HG02884 (cell line): ENCODE results near the gene MDFIC.
"Not testable (repeated sequence)": the region's sequence is repeated elsewhere in the genome, so short reads cannot be mapped to it uniquely, and the experiment has no call there.

ENCODE experiments used
- ATAC-seq: cut with Tn5 transposase; IDR thresholded peaks from one replicate; pipeline ENCODE4 v1.9.1; 2021; ENCODE audit warnings: mild to moderate bottlenecking, moderate library complexity; ENCODE audit not compliant: unreplicated experiment

Gene MDFIC, protein sequence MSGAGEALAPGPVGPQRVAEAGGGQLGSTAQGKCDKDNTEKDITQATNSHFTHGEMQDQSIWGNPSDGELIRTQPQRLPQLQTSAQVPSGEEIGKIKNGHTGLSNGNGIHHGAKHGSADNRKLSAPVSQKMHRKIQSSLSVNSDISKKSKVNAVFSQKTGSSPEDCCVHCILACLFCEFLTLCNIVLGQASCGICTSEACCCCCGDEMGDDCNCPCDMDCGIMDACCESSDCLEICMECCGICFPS

DNA sequence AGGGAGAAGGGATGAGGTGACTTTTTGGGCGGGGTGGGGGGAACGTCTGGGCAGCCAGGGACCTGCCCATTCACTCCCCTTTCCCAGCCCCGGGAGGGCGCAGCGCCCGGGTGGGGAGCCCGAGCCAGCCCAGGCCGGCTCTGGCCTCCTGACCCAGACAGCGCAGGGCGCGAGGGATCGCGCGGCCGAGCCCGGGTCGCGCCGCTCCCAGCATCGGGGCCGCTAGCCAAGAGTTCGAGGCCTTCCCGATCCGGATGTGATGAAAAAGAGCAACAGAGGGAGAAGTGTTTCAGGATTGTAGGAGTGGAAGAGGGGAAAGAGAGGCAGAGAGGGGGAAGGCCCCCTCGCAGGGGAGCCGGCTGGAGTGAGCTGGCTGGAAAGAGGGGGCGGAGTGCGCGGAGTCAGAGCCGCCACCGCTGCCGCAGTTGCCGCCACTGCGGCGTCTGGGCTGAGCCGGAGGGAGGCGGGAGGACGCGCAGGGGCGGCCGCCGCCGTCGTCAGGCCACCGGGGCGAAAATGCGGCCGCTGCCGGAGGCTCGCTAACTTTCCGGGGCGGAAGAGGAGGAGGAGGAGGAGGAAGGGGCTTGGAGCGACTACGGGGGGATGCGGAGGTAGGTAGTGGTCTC, at the start of gene MDFIC:
TSS of gene MDFIC (plus strand) at position 69 of the 626 bp plus-strand sequence. CDS start 940 bp downstream, outside the sequence.
- ATAC-seq: peak; percentile 22

DNA sequence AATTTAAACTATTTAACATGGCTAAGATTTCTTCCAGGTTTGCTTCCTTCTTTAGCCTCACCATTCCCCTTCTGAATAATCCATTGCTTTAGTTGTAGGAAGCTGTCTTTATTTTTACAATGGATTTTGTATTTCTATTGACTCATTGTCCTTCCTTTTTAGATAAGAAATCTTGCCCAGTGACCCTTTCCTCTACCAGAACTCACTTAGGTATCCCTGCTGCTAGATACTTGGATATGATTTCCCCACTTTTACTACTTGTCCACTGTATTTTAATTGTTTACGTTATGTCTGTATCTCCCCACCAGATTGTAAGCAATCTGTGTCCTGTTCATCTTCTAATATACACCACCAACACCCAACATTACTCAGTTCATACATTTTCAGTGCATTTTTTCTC, 47.7 kb upstream of the MDFIC start:
- no peak for ATAC-seq

DNA sequence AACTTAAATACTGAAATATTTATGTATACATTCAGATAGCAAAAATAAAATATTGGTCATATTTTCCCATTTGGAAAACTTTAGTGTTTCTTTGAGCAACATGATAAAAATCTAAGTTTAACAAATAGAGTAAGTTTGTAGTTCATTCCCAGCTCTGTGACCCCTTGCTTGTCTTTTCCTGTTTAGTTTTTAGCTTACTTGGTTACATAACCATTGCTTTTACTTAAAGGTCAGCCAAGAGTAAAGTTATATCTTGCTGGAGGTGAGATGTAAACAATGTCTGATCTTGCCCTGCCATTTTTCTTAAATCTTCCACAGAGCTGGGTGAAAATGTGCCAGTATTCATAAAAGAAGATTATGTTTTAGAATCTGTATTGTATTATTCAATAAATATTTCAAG, 46.7 kb upstream of the MDFIC start:
- ATAC-seq: no peak

DNA sequence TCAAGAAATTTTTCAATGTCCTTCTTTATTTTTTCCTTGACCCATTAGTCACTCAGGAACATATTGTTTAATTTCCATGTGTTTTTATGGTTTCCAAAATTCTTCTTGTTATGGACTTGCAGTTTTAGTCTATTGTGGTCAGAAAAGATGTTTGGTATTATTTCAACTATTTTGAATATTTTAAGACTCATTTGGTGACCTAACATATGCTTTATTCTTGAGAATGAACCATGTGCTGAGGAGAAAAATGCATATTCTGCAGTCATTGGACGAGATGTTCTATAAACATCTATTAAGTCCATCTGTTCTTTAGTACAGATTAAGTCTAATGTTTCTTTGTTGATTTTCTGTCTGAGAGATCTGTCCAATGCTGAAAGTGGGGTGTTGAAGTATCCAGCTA, 42.3 kb upstream of the MDFIC start:
- ATAC-seq: no peak

- no peak for ATAC-seq
These were observed 36.1 kb upstream of the MDFIC start for GRCh38 chr7:114885836-114886235.

DNA sequence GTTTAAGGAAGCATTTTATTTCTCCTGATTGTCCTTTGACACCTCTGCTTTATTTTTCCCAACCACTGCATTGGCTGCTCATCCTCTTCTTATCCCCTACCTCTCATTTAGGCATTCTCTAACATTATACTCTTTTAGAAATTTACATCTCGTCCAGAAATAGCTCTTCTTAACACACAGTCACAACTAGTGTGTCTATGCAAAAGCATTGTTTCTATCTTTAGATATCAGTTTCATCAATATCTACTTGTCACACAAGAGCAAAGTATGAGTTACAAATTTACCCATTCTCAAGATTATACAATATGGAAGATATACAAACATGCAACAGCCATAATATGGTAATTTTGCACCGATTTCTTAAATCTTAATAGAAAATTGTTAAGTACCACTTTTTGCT, 35.7 kb upstream of the MDFIC start:
- no peak for ATAC-seq

GRCh38 chr7:114889116-114889515, 32.8 kb upstream of the MDFIC start:
- not testable (repeated sequence) for ATAC-seq

DNA sequence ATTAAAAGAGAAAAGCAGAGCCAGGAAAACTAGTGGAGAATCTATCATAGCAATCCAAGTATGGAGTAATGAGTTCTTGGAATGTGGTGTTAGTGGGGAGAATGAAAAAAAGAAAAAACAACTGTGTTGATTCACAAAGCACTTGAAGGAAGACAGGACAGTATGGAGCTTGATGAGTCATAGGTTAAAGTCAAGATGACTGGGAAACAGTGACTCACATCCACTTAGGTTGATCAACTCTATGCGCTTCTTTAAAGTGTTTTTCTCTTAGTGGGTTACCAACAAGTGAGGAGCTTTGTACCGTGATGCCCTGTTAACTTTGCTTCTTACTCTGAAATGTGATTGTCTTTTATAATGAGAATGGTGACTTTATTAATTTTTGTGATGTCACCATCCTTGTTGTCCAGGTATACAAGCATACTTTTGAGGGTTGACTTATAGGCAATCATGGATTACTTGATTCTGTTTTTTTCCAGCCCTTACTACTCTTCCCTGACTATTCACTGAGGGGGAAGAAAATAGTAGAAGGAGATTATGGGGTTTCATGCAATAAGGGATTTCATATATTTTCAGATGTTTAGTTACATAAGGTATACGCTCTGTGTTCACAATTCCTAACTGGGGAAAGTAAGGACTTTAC, 32.1 kb upstream of the MDFIC start:
- ATAC-seq: peak; percentile 81

DNA sequence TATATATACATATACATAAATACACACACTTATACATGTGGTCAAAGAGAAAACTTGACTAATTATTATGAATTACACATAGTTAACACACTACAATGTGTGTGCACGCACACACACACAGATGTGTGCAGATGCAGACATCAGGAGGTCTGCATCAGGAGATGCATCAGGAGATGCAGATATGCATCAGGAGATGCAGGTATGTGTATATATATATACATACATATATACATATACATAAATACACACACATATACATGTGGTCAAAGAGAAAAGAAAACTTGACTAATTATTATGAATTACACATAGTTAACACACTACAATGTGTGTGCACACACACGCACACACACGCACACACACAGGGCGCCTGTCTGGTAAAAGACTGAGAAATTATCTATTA, 31.3 kb upstream of the MDFIC start:
- no peak for ATAC-seq

DNA sequence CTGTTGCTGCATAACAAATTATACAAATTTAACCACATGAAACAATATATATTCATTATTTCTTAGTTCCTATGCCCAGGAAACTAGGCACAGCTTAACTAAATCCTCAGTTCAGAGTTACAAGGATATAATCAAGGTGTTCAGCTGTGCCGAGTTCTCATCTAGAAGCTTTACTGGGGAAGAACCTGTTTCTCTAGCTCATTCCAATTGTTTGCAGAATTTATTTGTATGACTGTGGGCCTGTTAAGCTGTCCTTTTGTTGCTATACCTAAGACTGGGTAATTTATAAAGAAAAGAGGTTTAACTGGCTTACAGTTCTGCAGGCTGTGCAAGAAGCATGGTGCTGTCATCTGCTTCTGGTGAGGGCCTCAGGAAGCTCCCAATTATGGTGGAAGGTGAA, 21.8 kb upstream of the MDFIC start:
- ATAC-seq: no peak

GRCh38 chr7:114901771-114902170, 20.1 kb upstream of the MDFIC start:
- ATAC-seq: no peak

- ATAC-seq: no peak
These were observed 18.8 kb upstream of the MDFIC start for GRCh38 chr7:114903131-114903530.

DNA sequence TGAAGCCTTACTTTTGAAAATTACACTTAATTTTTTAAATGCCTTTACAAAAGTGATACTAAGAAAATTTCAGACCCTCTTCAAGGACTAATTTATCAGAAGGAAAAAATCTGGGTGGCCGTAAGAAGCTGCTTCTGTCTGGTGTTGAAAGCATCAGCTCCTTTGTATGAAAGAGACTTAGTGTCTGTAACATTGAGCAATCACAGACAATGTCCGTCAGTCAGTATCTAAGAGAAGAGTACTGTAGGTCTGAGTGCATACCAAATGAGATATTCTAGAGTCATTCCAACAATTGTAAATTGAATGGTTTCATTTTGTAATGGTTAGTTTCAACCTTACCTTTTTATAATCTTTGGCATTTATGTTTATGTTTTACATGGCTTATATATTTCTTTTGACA, 11.1 kb upstream of the MDFIC start:
- ATAC-seq: no peak

DNA sequence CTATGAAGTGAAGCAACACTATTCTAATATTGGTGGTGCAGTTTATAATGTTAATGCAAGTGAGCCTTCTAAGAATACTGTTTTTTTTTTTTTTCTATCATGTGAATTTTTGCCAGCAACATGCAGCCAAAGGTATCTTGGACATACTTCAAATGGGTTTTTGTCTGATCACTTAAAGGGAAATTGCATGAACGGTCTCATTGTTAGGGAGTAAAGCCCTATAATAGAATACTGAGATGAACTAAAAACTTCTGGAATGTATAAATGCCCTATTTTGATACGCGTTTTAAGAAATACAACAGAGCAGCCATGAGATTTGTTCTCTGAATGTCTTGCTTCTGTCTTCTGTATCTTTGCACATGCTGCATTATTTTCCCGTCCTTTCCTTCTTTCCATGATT, 10.5 kb upstream of the MDFIC start:
- no peak for ATAC-seq

DNA sequence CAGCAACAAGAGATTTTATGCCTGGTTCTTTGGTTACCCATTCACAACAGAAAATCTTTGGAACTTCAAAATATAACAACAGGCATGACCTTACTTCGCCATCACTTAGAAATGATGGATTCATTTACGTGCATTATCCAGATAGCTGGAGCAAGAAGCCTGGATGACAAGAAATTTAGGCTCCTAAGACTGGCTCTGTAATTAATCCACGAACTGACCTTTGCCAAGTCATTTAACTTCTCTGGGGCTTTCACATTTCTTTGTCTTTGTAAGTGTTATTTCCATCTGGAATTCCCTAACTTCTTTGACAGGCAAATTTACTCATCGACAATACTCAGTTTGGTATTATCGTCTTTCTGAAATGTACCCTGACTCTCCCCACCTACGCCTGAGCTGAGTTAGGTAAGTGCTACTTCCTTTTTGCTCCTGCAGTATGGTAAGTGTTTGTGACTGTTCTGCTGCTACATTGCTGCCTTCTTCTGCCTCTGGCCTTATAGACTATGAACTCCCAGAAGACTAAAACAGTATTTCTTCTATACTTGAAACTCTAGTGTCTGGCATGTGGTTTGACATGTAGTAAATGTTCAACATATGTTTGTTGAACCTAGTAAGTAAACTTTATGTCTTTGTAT, 5.5 kb upstream of the MDFIC start:
- peak; percentile 84 for ATAC-seq

GRCh38 chr7:114917211-114917839, 4.6 kb upstream of the MDFIC start:
- ATAC-seq: no peak

DNA sequence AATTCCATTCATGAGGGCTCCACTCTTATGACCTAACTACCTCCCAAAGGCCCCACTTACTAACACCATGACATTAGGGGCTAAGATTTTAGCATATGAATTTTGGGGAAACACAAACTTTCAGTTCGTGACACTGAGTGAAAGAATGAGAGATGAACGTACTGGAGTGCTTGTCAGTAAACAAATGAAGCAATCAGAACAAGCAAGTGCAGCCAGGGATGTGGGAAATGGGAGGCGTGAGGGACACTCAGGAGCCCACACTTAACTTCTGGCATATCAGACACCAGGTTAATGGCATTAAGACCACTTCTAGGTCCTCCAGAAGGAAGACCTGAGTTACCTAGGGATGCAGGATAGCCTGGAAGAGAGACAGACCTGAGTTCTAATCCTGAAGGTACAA, 2.3 kb upstream of the MDFIC start:
- peak; percentile 10 for ATAC-seq

GRCh38 chr7:114921631-114922025, 266 bp upstream of the MDFIC start:
- ATAC-seq: no peak

DNA sequence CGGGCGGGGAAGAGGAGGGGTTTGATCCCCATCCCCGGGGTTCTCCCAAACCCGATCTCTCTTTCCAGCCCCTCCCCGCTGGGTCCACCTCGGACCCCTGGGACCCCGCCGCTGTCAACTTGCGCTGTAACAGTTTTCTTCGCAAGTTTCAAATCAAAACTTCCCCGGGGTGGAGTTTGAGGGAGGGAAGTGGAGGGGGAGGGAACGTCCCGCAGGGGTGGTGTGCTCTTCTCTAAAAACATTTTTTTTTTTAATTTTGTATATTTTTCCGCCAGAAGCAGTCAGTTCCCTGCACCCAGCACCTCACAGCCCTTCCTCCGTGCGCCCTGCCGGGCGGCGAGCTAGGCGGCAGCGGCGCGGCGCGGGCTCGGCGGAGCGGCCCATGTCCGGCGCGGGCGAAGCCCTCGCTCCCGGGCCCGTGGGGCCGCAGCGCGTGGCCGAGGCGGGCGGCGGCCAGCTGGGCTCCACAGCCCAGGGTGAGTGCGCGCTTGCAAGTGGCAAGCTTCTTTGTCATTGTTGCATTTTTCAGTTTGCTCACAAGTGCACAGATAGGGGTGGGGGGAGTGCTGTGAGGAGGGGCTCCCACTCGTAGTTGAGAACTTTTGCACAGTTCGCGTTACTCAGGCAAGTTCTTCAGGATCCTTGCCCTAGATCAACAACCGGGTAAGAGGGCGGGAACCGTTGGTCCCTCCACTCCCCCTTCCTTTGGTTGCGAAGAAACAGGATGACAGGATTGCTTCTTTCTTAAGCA, 933 bp downstream of the MDFIC start:
- ATAC-seq: peak; percentile 29

DNA sequence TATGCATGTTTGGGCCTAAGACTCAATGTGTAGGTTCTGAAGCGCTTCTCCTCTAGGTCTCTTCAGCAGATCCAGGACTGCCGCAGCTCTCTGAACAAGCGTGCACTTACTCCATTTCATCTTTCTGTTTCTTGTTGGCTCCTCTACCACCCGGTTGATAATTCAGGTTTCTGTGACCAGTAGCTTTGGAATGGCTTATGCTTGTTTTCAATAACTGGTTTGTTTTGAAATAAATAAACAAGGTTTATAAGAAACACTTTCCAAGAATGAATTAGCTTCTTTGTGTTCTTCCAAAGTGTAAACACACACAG, 1.5 kb downstream of the MDFIC start:
- ATAC-seq: no peak
